DMS53 treated with DMSO at 0.1 percent for 48 hours (cell line): ENCODE measurements around the gene COPS3.
A peak's percentile ranks its signal among the peaks of the same experiment; 100 is the strongest.

ENCODE experiments used
- DNase-seq: peaks from one replicate; lab custom pipeline; 2025; ENCODE audit not compliant: unreplicated experiment; lab: John Stamatoyannopoulos, UW

Gene COPS3

GRCh38 chr17:17221329-17221728, 59.7 kb downstream of the COPS3 start:
- no peak for DNase-seq

- DNase-seq = no peak
Measured at GRCh38 chr17:17220529-17220928, 60.5 kb downstream of the COPS3 start.

GRCh38 chr17:17217995-17218394, 63.1 kb downstream of the COPS3 start:
- no peak for DNase-seq

GRCh38 chr17:17216776-17217175, 64.3 kb downstream of the COPS3 start:
- no peak for DNase-seq

GRCh38 chr17:17216236-17216635, 64.8 kb downstream of the COPS3 start:
- no peak for DNase-seq

- DNase-seq = no peak
Measured at GRCh38 chr17:17215575-17215974, 65.5 kb downstream of the COPS3 start.

- DNase-seq = no peak
Measured at GRCh38 chr17:17214646-17215436, 66.2 kb downstream of the COPS3 start.

- no peak for DNase-seq
Measured at GRCh38 chr17:17213775-17214174, 67.3 kb downstream of the COPS3 start.

GRCh38 chr17:17207998-17208397, 73.0 kb downstream of the COPS3 start:
- DNase-seq = no peak

GRCh38 chr17:17206913-17207335, 74.1 kb downstream of the COPS3 start:
- no peak for DNase-seq

GRCh38 chr17:17206124-17206912, 74.7 kb downstream of the COPS3 start, which contains the start of gene PLD6:
Gene PLD6 (minus strand): TSS chr17:17206333. CDS start chr17:17206286, 47 bp downstream.
- peak; percentile 41 for DNase-seq

GRCh38 chr17:17205368-17206123, 75.5 kb downstream of the COPS3 start:
- DNase-seq = peak; percentile 32

- DNase-seq = no peak
Measured at GRCh38 chr17:17204635-17205231, 76.3 kb downstream of the COPS3 start.

- no peak for DNase-seq
Measured at GRCh38 chr17:17204041-17204591, 76.9 kb downstream of the COPS3 start.

GRCh38 chr17:17203173-17203730, 77.8 kb downstream of the COPS3 start:
- DNase-seq = no peak

GRCh38 chr17:17201907-17202306, 79.1 kb downstream of the COPS3 start:
- DNase-seq = no peak

GRCh38 chr17:17201271-17201670, 79.8 kb downstream of the COPS3 start:
- no peak for DNase-seq

- no peak for DNase-seq
Measured at GRCh38 chr17:17200831-17201230, 80.2 kb downstream of the COPS3 start.

- no peak for DNase-seq
Measured at GRCh38 chr17:17200311-17200710, 80.7 kb downstream of the COPS3 start.

- DNase-seq = no peak
Measured at GRCh38 chr17:17198281-17198680, 82.8 kb downstream of the COPS3 start.
